Skin of body (tissue), 2 donors: ENCODE measurements around the gene TEX261. TPM values are rescaled to one million over a fixed set of nuclear protein-coding genes. Genes with fewer than 3 reads are reported as not detected.
A peak's percentile ranks its signal among the peaks of the same experiment; 100 is the strongest.

Experiments used
- DNase-seq: peaks from one replicate; lab custom pipeline; 2025; lab: John Stamatoyannopoulos, UW
- total RNA-seq: library from RNA; depleted of rRNA; stranded (reverse); fragments of >200 nt; gene quantifications from one replicate; pipeline ENCODE4 v1.2.3, GENCODE V29; 2014

The TEX261 gene
- total RNA-seq, 1 donor from 2014 or later = 14.3 TPM

- no peak for DNase-seq
Measured at GRCh38 chr2:70959851-70960832, 34.5 kb downstream of the TEX261 start.

GRCh38 chr2:70959271-70959761, 35.4 kb downstream of the TEX261 start:
- DNase-seq = no peak

- DNase-seq = no peak
Measured at GRCh38 chr2:70958759-70959158, 35.9 kb downstream of the TEX261 start.

- DNase-seq = no peak
Measured at GRCh38 chr2:70957798-70958197, 36.9 kb downstream of the TEX261 start.

GRCh38 chr2:70956141-70956540, 38.5 kb downstream of the TEX261 start:
- DNase-seq = no peak

GRCh38 chr2:70954886-70955285, 39.8 kb downstream of the TEX261 start:
- no peak for DNase-seq

GRCh38 chr2:70949086-70949485, 45.6 kb downstream of the TEX261 start:
- no peak for DNase-seq

DNA sequence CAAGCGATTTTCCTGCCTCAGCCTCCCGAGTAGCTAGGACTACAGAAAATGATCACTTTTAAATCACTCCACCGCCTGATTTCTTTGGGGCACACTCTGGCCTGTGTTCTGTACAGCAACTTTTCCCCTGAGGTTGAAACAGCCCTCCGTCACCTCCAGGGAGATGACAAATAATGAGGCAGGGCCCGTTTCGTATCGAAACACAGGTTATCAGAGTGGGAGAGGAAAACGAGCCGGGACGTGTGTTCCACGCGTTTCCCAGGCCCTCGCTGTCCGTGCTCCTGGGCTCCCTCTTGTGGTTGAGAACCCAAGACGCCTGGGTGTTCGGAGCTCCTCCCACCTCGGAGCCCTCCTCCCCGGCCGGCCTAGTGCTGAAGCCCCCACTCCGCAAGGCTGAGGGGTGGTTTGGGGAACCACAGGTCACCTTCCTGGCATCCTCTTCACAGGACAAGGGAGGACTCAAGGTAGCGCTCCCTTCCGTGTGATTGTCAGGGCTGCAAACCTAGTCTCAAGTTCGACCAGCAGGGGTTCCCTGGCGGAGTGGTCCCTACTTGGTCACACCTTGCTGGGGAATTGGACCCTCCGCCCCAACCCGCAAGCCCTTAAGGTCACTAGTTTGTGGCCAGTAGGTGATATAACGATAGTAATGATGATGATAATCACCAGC, 46.2 kb downstream of the TEX261 start:
- peak; percentile 43 for DNase-seq

GRCh38 chr2:70947556-70948184, 47.0 kb downstream of the TEX261 start:
- no peak for DNase-seq

GRCh38 chr2:70946832-70947442, 47.7 kb downstream of the TEX261 start:
- DNase-seq = peak; percentile 51

DNA sequence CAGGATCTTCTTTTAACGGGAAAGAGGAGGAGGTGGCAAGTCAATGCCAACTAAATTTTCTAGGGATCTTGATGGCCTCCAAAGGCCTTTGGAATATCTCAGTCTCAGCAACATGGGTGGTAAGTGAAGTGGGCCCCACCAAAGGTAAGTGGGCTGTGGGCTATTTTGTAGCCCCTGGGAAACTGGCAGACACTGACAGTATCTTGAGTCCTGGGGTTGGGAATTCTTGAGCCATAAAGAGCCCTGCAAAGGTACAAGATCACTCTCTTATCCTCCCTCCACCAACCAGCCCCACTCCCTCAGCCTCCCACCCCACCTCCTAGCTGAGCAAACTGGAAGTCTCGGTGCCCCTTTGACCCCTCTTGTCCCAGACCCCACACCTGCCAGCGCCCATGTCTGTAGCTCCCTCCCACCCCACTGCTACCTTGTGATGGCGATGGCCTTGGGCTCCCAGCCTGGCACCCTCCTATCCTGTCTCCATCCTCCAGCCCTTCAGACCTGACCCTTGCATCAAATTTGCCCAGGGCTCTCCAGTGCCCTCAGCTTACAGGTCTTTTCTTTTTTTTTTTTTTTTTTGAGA, 50.5 kb downstream of the TEX261 start:
- DNase-seq = no peak

GRCh38 chr2:70943205-70943871, 51.3 kb downstream of the TEX261 start:
- no peak for DNase-seq

DNA sequence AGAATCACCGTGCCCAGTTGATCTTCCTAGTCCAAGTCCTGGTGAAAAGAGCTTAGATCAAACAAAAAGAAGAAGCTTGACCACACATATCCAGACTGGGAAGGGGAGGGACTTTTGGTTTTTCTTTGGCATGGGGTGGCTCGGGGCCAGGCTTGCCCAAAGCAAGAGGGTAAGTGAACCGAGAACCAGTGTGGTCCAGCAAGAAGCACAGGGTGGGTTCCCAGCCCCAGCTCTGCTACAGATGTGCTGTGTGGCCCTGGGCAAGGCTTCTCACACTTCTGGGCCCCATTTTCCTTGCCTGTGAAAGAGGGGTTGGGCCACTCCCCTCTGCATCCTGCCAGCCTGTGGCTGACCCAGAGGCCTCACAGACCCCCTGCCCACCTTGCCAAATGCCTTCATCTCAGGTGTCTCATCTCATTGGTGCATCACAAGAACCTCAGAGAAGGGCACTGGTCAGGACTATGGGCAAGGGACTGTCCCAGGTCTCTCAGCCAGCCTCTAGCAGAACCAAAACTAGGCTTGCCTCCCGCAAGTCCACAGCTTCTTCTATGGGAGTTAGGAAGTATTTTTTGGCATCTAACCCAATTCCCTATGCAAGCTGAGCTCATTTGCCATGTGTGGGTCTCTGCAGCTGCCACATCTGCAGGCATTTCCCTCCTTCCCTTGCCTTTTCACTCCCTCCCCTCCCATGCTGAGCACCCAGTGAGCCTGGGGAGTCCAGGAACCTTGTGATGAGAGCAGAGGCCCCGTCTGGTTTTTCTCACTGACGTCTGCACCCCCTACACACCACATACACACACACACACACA, 52.1 kb downstream of the TEX261 start:
- DNase-seq = peak; percentile 74

- no peak for DNase-seq
Measured at GRCh38 chr2:70941701-70942100, 53.0 kb downstream of the TEX261 start.

DNA sequence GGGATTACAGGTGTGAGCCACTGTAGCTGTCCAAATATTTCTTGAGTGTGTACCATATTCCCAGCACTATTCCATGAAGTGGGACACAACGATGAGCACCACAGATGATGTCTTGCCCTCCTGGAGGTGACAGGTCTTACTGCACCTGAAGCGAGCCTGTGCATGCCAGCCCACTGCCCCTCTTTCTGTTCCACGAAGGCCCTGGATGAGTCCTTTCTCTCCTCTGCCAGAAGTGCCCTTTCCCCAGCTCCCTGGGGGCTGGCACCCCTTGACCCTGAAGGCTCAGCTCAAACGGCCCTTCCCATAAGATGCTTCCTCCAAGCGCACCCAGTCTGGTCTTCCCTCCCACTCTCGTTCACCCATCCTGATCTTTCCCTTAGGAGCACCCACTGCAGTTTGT, 53.5 kb downstream of the TEX261 start:
- DNase-seq = no peak

DNA sequence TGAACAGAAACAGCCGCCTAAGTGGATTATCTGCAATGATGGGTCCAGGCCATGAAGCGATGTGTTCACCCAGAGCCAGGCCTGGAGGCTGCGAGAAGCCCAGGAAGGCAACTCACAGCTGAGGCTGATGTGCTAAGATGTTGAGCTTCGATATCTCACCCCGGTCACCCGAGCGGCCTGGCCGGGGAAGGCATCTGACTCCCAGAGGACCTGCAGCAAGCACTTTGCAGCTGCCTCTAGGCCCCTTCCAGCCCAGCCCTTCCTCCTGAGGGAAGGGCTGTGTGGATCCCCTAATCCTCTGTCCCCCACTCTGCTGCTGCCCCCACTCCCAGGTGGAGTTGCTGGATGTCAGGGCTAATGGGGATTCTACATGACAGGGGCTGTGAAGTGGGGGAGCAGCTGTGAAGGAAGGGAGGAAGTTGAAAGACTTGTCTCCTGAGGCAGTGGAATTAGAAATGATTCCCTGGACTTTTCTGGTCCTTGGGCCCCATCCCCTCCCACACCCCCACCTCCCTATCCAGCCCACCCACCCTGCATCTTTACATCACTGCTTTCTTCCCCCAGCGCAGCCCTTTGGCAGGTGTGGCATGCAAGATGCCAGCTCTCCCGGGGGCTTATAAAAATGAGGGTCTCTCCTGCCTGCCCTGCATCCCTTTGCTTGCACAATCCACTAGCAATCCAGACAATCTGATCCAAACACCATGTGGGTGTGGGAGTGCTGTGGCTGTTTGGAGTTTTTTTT, 54.7 kb downstream of the TEX261 start:
- no peak for DNase-seq

DNA sequence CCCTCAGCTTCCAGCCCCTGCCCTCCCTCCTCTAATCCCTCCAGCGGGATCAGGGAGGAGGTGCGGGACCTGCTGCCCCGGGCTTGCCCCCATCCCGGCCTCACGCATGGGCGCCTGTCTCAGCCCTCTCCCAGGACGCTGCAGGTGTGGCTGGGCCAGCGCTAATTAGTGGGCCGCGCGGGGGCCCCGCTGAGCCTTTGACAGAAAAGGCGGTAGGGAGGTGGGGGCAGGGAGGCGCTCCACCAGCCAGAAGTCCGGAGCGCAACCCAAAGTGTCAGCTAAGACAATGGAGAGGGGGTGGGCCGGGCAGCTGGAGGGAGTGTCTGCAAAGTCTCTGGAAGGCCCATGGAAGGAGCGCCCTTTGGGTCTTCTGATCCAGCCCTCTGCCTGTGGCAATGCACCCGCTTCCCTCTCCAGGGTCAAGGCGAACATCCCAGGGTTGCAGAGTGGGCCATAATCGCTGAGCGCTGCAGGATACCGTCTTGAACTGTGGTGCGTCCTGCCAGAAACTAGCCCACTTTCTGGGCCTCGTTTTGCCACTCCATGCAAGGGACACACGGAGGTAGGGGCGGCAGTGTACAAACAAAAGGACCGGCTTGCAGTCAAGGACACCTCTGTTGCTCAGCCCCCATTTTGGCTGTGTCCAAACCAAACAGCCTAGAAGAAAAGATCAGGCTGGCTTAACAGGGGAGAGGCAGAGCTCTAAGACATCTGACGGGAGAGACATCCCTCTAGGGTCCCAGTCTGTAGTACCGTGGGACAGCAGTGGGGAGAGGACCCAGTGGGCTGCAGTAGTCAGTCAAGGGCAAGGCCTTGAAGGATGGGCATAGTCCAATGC, 55.5 kb downstream of the TEX261 start:
- no peak for DNase-seq

- no peak for DNase-seq
Measured at GRCh38 chr2:70938586-70938950, 56.1 kb downstream of the TEX261 start.
